ENCODE data around the gene DPP10. TPM values are rescaled to one million over a fixed set of nuclear protein-coding genes. Genes with fewer than 3 reads are reported as not detected.

The DPP10 gene
- total RNA-seq, 1 experiment from 2014 or later: not detected

DNA sequence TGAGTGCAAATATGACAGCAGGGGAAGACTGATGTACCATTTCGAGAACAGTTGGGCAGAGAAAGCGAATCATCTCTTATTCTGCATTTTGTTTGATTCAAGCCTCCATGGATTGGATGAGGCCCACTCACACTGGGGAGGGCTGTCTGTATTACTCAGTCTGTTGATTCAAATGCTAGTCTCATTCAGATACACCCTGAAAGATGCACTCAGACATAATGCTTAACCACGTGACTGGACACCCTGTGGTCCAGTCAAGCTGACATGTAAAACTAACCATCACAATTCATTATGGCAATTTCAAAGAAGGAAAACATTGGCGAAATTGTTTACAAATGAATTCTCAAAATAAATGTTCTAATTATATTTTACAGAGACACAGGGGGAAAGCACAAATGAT is 1210.2 kb downstream of the DPP10 start:
- DNase-seq (no peak), ATAC-seq (no peak)
- H3K27me3 ChIP-seq (ENCODE audit: low read length): no peaks in the 10 kb centered on the region
- intact Hi-C loops (cut with micrococcal nuclease): no loop called here
- no peak overlapping the region for H3K4me3 ChIP-seq (ENCODE audit: low read length)
- no TSS peak for BruUV-seq (replicated peaks)
- H3K79me2 ChIP-seq (ENCODE audit: low read length): no peaks in the 10 kb centered on the region
- H4K20me1 ChIP-seq (ENCODE audit: low read length): no peaks in the 10 kb centered on the region
- H3K9ac ChIP-seq (ENCODE audit: low read length): no peak overlapping the region
- H3F3A ChIP-seq (ENCODE audit: low read length, unreplicated experiment): no peaks in the 10 kb centered on the region
- no peak overlapping the region for H3K4me2 ChIP-seq (ENCODE audit: low read length)
- CTCF ChIA-PET: no interaction called here
- TF ChIP-seq EZH2phosphoT487 (IDR thresholded peaks at IDR 0.05; ENCODE audit: borderline replicate concordance, low read length) (no peak), EZH2 (IDR thresholded peaks at IDR 0.05; ENCODE audit: low read length, unreplicated experiment) (no peak)
- TF ChIP-seq, protein P1, sequence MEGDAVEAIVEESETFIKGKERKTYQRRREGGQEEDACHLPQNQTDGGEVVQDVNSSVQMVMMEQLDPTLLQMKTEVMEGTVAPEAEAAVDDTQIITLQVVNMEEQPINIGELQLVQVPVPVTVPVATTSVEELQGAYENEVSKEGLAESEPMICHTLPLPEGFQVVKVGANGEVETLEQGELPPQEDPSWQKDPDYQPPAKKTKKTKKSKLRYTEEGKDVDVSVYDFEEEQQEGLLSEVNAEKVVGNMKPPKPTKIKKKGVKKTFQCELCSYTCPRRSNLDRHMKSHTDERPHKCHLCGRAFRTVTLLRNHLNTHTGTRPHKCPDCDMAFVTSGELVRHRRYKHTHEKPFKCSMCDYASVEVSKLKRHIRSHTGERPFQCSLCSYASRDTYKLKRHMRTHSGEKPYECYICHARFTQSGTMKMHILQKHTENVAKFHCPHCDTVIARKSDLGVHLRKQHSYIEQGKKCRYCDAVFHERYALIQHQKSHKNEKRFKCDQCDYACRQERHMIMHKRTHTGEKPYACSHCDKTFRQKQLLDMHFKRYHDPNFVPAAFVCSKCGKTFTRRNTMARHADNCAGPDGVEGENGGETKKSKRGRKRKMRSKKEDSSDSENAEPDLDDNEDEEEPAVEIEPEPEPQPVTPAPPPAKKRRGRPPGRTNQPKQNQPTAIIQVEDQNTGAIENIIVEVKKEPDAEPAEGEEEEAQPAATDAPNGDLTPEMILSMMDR (conservative IDR thresholded peaks at IDR 0.05; ENCODE audit: low read depth, low read length): no peak
- H3K27ac ChIP-seq (ENCODE audit: low read length): no peak overlapping the region
- no peaks in the 10 kb centered on the region for H3K36me3 ChIP-seq (ENCODE audit: low read depth, low read length)
- no peak overlapping the region for H2AFZ ChIP-seq (ENCODE audit: low read length)
- POLR2A ChIA-PET (ENCODE audit: unreplicated experiment): no interaction called here
- 0 out of 2 replicates have a peak, but pooled peaks cover 9% of the 10 kb centered on the region for H3K9me3 ChIP-seq (ENCODE audit: low read length)
- H3K4me1 ChIP-seq (ENCODE audit: insufficient read depth, low read length): no peaks in the 10 kb centered on the region
- no peaks in the 10 kb centered on the region for H3K9me2 ChIP-seq (replicated peaks; ENCODE audit: low read length)

DNA sequence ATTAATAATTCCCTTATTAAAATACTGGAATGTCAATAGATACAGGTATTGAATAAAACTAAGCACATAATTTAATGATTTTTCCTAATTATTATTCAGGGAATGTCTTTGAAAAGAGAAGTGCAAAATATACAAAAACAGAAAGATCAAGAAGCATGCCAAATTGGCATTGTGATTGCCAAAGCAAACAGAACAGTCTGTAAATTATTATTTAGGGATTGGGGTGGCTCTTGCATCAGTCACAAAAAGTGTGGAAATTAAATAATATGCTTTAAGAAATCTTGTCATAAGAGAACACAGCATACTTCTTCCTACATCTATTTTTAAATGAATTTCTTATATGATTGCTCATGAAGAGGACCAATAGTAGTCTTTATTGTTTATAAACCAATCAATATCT is 1211.9 kb downstream of the DPP10 start:
- intact Hi-C loops (cut with micrococcal nuclease): no loop called here
- DNase-seq (no peak), ATAC-seq (no peak)
- no peak overlapping the region for H3K27ac ChIP-seq (ENCODE audit: low read length)
- H3K36me3 ChIP-seq (ENCODE audit: low read depth, low read length): no peaks in the 10 kb centered on the region
- no peaks in the 10 kb centered on the region for H3K27me3 ChIP-seq (ENCODE audit: low read length)
- no peaks in the 10 kb centered on the region for H3K9me2 ChIP-seq (replicated peaks; ENCODE audit: low read length)
- H3K9me3 ChIP-seq (ENCODE audit: low read length): 0 out of 2 replicates have a peak, but pooled peaks cover 8% of the 10 kb centered on the region
- no peaks in the 10 kb centered on the region for H4K20me1 ChIP-seq (ENCODE audit: low read length)
- POLR2A ChIA-PET (ENCODE audit: unreplicated experiment): no interaction called here
- CTCF ChIA-PET: no interaction called here
- no TSS peak for BruUV-seq (replicated peaks)
- H3F3A ChIP-seq (ENCODE audit: low read length, unreplicated experiment): no peaks in the 10 kb centered on the region
- H3K79me2 ChIP-seq (ENCODE audit: low read length): no peaks in the 10 kb centered on the region
- no peak overlapping the region for H2AFZ ChIP-seq (ENCODE audit: low read length)
- H3K9ac ChIP-seq (ENCODE audit: low read length): no peak overlapping the region
- TF ChIP-seq EZH2 (IDR thresholded peaks at IDR 0.05; ENCODE audit: low read length, unreplicated experiment) (no peak), EZH2phosphoT487 (IDR thresholded peaks at IDR 0.05; ENCODE audit: borderline replicate concordance, low read length) (no peak)
- TF ChIP-seq, protein P1 (conservative IDR thresholded peaks at IDR 0.05; ENCODE audit: low read depth, low read length): no peak
- no peaks in the 10 kb centered on the region for H3K4me1 ChIP-seq (ENCODE audit: insufficient read depth, low read length)
- H3K4me3 ChIP-seq (ENCODE audit: low read length): no peak overlapping the region
- H3K4me2 ChIP-seq (ENCODE audit: low read length): no peak overlapping the region

DNA sequence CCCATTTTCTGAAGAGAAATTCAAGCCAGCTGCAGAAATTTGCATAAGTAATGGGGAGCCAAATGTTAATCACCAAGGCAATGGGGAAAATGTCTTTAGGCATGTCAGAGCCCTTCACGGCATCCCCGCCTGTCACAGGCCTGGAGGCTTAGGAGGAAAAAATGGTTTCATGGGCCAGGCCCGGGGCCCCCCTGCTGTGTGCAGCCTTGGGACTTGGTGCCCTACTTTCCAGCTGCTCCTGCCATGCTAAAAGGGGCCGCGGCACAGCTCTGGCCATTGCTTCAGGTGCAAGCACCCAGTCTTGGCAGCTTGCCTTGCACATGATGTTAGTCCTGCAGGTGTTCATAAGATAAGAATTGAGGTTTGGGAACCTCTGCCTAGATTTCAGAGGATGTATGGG is 1235.7 kb downstream of the DPP10 start:
- H3K4me2 ChIP-seq (ENCODE audit: low read length): no peak overlapping the region
- H3K4me3 ChIP-seq (ENCODE audit: low read length): no peak overlapping the region
- POLR2A ChIA-PET (ENCODE audit: unreplicated experiment): no interaction called here
- H3K9me3 ChIP-seq (ENCODE audit: low read length): peaks cover 19% of the 10 kb centered on the region
- intact Hi-C loops (cut with micrococcal nuclease): no loop called here
- DNase-seq (no peak), ATAC-seq (no peak)
- no peaks in the 10 kb centered on the region for H3F3A ChIP-seq (ENCODE audit: low read length, unreplicated experiment)
- CTCF ChIA-PET: no interaction called here
- no peaks in the 10 kb centered on the region for H3K27me3 ChIP-seq (ENCODE audit: low read length)
- TF ChIP-seq EZH2phosphoT487 (IDR thresholded peaks at IDR 0.05; ENCODE audit: borderline replicate concordance, low read length) (no peak), EZH2 (IDR thresholded peaks at IDR 0.05; ENCODE audit: low read length, unreplicated experiment) (no peak)
- TF ChIP-seq, protein P1 (conservative IDR thresholded peaks at IDR 0.05; ENCODE audit: low read depth, low read length): no peak
- H3K27ac ChIP-seq (ENCODE audit: low read length): no peak overlapping the region
- no peaks in the 10 kb centered on the region for H3K9me2 ChIP-seq (replicated peaks; ENCODE audit: low read length)
- H3K9ac ChIP-seq (ENCODE audit: low read length): no peak overlapping the region
- no peaks in the 10 kb centered on the region for H4K20me1 ChIP-seq (ENCODE audit: low read length)
- H3K79me2 ChIP-seq (ENCODE audit: low read length): no peaks in the 10 kb centered on the region
- no TSS peak for BruUV-seq (replicated peaks)
- no peak overlapping the region for H2AFZ ChIP-seq (ENCODE audit: low read length)
- no peaks in the 10 kb centered on the region for H3K4me1 ChIP-seq (ENCODE audit: insufficient read depth, low read length)
- no peaks in the 10 kb centered on the region for H3K36me3 ChIP-seq (ENCODE audit: low read depth, low read length)

Measured in PC-3 (cell line).